Activated CD8-positive, alpha-beta memory T cell treated with anti-CD3 and anti-CD28 coated beads, Interleukin-2, amount 50 U/mL, for 24 hours (primary cell): ENCODE measurements around the gene TPST1.
"Not testable (repeated sequence)": the region's sequence is repeated elsewhere in the genome, so short reads cannot be mapped to it uniquely, and the experiment has no call there.

Experiments used
- DNase-seq: peaks from one replicate; pipeline ENCODE4 v3.0.0-alpha.2; 2020; ENCODE audit errors: extremely low read depth

Gene TPST1

DNA sequence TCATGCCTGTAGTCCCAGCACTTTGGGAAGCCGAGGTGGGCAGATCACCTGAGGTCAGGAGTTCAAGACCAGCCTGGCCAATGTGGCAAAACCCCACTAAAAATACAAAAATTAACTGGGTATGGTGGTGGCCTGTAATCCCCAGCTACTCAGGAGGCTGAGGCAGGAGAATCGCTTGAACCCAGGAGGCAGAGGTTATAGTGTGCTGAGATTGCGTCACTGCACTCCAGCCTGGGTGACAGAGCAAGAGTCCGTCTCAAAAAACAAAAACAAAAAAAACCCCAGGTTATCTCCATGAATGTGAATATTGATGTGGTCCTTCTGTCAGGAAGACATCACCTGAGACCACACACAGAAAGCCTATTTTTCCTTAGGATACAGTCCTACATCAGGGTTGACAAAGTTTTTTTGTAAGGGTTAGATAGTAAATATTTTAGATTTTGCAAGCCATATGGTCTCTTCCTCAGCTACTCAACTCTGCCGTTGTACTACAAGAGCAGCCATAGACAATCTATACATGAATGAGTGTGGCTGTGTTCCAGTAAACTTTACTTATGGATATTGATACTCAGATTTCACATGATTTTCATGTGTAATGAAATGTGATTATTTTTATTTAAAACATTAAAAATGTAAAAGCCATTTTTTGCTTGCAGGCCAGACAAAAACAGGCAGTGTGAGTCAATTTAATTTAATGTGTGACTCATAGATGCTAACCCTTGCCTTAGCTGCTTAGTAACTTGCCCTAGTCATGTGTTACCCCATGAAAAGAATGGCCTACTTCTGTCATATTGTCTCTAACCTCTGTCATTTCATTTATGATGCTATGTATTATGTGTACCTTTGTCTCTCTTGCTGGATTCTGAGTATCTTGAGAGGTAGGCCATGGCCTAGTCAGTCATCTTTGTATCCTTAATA lies 78.1 kb downstream of the TPST1 start:
- no peak for DNase-seq

DNA sequence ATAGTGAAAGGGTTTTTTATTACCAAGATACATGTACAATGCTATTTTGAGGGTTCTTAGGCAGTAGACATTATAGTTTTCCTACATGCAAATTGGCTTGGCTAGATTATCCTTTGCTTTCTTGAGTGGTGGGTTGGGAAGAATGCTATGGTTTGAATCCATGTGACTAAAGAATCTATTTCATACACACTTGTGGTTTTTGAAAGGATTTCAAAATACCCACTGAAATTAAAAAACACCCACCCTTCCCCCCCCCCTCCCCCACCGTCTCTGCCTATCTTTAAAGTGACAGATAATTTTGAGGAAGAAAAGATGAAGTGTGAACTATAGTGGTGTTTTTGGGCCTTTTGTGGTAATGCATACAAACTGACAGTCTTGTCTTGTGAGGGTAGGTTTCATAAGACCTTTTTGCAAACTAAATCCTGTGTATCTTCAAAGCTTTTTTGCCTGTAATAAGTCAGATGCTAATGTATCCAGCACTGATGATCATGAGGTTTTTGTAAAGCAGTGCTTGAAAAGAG lies 90.9 kb downstream of the TPST1 start:
- no peak for DNase-seq

DNA sequence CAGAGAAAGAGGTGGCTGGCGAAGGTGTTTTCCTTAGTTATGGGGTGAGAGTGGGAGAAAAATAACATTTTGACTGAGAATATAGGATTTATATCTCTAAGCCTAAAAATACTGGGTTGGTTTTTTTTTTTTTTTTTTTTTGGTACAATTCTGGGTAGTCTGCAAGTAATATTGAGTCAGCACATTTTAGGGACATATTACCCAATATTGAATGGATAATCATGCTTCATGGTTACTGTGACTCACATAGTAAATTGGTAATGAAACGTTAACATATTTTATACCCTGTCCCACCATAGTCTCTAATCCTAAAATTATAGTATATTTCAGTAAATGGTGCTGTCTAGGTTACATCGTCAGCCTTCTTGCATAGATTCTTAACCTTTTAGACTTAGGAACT lies 91.4 kb downstream of the TPST1 start:
- no peak for DNase-seq

DNA sequence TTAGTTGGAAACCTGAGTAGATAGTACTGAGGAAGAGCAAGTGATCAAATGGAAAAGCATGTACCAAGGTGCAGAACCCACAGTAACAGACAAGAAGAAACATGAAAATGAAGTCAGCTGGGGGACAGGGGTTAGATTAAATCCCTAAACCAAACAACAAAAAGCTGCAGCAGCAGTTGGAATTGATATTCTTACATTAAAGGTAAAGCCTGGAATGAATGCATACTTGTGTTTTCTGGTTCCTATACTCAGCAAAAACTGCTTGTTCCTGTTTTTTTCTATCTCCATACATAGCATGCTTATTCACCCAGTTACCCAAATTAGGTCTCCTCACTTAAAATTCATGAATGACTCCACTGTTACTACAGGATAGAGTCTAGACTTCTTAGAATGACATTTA lies 92.4 kb downstream of the TPST1 start:
- DNase-seq: no peak

DNA sequence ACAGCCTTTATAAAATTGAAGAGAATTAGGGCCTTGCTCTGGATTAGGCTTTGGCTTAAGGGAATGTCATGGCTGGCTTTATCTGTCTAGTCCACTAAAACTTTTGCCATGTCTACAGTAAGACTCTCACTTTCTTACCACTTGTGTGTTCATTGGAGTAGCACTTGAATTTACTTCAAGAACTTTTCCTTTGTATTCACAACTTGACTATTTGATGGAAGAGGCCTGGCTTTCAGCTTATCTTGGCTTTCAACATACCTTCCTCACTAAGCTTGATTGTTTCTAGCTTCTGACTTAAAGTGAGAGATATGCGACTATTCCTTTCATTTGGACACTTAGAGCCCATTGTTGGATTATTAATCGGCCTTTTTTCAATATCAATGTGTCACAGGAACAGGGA lies 96.1 kb downstream of the TPST1 start:
- no peak for DNase-seq

DNA sequence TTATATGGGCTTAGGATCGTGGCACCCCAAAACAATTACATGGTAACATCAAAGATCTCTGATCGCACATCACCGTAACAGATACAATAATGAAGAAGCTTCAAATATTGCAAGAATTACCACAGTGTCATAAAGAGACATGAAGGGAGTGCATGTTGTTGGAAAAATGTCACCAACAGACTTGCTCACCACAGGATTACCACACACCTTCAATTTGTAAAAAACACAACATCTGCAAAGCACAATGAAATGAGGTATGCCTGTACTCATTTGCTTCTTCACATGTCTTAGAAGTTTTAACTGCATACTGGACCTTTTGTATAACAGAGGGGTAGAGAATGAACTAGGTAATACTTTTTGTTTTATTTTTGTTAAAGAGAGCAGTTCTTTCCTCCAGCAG lies 96.6 kb downstream of the TPST1 start:
- DNase-seq: no peak

DNA sequence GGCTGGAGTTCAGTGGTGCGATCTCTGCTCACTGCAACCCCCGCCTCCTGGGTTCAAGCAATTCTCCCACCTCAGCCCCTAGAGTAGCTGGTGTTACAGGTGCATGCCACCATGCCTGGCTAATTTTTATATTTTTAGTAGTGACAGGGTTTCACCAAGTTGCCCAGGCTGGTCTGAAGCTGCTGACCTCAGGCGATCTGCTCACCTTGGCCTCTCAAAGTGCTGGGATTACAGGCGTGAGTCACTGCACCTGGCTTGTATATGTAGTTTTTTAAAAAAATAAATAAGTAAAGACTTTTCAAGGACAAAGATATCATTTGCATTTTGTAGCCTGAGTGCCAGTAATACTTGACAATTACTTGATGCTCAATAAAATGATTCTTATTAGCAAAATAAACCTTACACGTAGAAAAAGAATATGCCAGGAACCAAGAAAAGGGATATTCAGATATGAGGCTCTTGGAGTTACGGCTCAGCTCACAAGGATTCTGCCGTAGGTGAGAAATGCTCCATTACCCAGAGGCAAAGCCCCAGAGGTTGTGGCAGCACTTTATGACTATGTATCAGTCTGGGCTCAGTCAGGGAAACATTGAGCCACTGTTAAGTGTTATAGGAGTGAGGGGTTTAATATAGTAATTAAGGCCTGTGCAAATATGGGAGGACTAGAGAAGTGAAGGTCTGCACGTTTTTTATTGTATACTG lies 98.5 kb downstream of the TPST1 start:
- DNase-seq: no peak

DNA sequence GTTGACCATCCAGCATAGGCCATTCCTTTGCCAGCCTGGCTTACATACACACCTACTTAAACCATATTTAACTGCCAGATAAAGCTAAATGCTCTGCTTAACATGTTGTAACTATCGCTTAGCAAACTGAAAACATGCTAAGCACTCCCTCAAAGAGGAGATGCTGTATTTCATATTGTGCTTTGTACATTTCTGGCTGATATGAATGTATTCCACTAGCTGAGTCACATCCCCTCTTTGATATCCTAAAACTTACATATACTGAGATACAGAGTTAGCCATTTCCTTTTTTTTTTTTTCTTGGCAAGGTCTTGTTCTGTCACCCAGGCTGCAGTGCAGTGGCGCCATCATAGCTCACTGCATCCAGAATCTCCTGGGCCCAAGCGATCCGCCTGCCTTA lies 99.4 kb downstream of the TPST1 start:
- no peak for DNase-seq

DNA sequence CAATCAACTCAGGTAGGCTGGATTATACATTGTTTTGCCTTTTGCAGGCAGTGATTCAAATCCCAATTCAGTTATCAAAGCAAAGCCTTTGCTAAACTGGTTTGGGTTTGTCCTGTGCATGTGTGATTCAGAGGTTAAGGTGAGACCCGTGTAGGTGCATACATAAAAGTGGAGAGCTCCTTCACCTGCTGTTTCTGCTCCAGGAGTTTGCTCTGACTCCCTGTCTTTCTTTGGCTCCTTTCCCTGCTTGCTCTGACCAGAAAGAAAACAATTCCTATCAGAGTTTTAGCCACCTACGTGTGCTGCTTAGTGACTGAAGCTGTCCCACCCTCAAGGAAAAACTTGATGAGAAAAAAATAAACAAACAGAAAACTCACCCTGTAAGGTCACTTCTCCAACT lies 101.1 kb downstream of the TPST1 start:
- DNase-seq: no peak

DNA sequence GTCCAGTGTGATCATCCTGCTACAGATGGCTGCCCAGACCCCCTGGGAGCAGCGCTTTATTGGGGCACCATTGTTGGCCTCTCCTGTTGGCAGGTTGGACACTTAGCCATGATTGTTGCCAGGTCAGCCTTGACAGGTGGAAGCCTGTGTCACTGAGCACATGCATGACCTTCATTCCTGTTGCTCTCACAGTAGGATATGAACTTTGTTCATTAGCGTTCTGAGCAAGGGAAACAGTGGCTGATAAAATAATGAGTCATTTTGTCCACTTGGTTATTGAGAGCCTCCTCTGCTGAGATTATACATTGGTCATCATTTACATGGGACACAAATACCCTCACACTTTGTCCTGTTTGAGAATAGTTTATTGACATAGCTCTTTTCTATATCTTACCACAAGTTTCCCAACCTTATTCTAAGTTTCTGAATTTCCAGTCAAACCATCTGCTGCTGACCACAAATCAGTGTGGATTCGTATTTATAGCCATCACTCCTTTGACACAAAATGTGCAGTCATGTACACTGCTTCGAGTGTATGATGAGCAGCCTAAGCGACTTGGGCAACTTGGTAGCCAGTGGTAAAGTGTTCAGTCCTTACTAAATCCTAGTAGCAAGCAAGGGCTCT lies 102.6 kb downstream of the TPST1 start:
- DNase-seq: no peak

DNA sequence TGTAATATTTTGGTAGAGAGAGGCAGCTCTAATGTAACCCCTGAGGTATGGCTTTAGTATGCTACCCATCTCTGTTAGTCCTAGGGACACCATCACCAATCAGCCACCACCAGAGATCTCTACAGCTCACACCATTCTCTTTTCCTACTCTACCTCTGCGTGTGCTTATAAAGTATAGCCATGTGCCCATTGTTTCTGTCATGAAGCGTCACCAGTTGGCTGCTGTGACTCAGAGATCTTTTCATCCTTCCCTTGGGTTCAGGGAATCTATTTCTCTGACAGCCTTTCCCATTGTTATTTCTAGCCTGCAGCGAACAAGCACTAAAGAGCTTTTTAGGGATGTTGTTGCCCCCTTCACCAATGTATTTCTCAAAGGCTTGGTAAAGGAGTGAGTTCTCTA lies 103.3 kb downstream of the TPST1 start:
- no peak for DNase-seq

DNA sequence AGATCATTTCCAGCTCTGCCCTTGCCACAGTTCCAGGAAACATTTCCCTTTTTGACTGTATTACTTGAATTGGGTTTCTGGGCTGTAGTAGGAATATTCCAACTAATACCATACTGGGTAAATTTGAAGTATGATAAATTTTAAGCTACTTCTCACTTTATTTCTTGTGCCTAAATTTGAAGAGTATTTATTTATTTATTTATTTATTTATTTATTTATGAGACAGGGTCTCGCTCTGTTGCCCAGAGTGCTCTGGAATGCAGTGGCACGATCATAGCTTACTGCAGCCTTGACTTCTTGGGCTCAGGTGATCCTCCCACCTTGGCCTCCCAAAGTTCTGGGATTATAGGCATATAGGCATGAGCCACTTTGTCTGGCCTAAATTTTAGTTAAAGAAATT lies 105.5 kb downstream of the TPST1 start:
- DNase-seq: no peak

DNA sequence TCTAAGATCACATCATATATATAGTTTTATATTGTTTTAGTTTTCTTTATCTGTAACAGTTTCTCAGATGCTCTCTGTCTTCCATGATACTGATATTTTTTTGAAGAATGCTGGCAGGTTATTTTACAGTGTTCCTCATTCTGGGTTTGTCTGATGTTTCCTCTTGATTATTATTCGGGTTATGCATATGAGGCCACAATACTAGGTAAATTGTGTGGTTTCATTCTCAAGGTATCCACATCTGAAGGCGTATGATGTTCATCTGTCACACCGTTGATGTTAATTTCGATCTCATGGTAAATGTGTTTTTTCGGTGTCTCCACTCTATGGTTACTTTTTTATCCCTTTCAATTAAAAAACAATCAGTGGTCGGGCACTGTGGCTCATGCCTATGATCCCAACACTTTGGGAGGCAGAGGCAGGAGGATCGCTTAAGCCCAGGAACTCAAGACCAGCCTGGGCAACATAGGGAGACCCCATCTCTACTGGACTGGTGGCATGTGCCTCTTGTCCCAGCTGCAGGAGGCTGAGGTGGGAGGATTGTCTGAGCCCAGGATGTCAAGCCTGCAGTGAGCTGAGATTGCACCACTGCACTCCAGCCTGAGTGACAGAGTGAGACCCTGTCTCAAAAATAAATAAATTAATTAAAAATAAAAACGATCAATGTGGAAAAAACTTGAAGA lies 108.9 kb downstream of the TPST1 start:
- DNase-seq: no peak

DNA sequence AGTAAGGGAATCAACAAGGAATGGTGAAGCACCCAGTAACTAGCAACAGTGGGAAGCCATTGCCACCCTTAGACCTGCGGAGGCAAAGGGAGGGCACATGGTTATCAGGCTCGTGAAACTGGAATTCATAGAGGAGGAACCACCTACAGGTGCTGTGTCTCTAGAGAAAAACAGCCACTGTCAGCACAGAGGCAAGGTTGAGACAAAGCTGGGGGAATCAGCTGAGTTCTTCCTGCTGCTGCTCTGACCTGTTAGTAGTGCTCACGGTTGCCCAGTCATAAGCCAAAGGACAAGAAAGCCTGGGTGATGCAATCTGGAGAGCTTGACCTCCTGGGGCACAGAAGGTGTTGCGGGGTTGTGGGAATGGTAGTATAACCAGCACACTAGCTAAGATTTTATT lies 110.1 kb downstream of the TPST1 start:
- no peak for DNase-seq

DNA sequence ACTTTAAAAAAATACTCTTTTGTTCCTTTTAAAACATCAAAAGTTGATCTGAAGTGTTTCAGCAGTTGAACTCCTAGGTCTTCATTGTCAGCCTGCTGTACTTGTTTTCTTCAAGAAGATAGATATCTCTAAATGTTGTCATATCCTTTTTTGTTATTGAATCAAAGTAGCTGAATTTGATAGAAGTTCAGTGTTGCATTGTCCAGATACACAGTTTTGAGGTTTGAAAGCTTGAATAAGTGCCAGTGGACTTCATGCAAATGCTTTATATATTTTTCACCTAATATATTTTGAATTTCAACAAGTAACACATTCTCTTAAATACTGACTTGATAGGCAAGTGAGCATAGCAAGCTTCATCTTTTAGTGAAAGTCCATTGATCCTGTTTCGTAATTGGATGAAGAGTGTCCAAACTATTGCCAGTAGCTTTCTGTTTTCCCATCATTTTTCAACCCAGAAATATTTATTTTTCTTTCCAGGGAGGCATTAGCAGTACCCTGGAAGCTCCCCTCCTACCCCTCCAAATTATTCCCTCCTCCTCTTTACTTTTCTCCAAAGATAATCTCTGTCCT lies 114.4 kb downstream of the TPST1 start:
- no peak for DNase-seq

DNA sequence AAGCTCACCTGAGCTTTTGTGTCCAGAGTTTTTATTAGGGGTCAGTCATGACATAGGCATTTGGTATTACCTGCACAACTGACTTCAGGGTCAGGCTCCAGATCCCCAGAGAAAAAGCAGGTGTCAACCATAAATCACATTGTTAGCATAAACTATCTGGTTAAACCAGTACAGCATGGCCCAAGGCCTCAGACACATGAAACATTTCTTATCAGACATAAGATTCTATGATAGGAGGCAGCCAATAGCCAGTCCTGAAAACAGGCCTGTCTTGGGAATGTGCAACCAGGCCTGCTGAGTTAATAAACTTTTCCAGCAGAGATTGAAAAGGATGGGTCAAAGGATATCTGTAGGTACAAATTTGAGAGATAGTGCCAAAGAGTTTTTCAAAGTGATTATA lies 116.1 kb downstream of the TPST1 start:
- no peak for DNase-seq

DNA sequence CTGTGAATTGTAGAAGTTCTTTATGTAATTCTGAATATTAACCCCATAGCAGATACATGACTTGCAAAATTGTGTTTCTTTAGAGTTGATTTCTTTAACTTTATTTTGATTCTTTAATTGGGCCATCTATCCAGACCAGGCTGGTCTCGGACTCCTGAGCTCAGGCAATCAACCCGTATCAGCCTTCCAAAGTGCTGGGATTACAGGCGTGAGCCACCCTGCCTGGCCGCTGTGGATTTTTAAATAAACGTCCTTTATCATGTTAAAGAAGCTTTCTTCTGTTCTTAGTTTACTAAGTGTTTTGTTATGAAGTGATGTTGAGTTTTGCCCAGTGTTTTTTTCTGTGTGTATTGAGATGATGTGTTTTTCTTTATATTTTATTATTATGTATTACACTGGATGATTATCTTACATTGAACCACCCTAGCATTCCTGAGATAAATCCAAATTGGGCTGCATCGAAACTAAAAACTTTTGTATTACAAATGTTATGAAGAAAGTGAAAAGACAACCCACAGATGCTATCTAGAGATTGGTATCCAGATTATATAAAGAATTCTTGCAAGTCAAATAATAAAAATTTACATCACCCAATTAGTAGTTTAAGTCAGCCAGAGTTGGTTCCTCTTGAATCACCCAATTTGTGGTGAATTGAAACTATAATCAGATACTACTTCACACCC lies 118.1 kb downstream of the TPST1 start:
- no peak for DNase-seq

DNA sequence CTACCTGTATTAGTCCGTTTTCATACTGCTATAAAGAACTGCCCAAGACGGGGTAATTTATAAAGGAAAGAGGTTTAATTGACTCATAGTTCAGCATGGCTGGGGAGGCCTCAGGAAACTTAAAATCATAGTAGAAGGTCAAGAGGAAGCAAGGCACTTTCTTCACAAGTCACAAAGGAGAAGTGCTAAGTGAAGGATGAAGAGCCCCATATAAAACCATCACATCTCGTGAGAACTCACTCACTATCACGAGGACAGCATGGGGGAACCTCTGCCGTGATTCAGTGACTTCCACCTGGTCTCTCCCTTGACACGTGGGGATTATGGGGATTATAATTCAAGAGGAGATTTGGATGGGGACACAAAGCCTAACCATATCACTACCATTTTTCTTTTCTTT lies 119.9 kb downstream of the TPST1 start:
- not testable (repeated sequence) for DNase-seq

DNA sequence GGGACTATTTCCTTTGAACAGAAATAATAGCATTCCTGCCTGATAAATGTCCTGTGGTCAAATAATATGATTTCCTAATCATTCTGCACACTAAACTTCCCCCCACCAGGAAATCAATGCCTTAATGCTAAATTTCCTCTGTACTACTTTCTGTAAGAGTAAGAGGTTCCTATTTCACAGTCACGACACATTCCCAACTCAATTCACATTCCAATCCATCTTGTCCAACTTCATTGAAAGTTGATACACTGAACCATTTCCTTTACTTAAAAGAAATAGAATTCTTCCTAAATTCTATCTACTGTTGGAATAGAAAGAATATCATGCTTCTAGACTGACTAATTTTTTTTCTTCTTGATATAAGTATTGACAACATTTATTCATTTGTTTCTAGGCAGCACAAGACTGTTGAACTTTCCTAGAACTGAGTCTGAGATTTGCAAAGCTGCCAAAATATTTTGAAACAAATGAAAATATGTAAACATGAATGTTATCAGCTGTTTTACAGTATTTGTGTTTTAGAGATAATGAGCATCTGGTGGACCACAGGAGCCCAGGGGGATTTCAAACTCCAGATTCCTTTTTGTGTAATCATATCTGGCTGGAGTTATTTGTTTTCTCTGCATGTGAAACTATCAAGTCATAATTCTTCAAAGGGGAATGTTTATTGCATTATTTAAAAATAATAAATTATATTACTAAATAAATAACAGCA lies 121.5 kb downstream of the TPST1 start:
- no peak for DNase-seq

DNA sequence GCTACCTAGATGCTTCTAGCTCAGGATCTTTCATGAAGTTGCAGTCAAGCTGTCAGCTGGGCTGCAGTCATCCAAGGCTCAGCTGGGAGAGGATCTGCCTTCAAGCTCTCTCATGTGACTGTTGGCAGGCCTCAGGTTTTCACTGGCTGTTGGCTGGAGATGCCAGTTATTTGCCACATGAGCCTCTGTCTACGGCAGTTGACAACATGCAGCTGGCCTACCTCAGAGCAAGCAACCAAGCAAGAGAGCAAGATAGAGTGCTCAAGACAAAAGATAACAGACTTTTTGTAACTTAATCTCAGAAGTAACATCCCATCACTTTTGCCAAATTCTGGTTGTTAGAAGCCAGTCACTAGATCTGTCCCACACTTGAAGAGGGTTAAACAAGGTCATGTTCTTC lies 125.8 kb downstream of the TPST1 start:
- no peak for DNase-seq
